Measurements from ENCODE around the gene LGSN.
"Not testable (repeated sequence)": the region's sequence is repeated elsewhere in the genome, so short reads cannot be mapped to it uniquely, and the experiment has no call there.

The LGSN gene

DNA sequence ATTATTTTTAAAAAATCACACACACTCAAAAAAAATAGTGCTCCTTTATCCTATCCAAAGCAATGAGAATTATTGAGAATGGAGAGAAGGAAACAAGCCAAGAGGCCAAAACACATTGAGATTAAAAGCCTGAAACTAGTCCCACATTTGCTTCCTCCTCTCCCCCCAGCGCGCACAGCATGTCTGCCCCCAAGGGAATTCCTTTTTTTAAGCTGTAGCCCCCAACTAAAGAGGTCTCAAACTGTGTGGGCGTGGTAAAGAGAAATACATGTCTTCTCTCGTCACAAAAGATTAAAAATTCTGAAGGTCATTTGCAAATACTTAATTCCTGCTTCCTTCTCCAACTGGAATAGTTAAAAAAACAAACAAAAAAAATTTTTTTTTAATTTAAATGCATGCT is 52.7 kb downstream of the LGSN start:
- H3K4me1 ChIP-seq (ENCODE audit: control insufficient read depth, insufficient read depth, low read length), result peaks cover 9% of the 10 kb centered on the region
- H3K27me3 ChIP-seq (ENCODE audit: control insufficient read depth, insufficient read depth, low read length), result no peaks in the 10 kb centered on the region
- no peak overlapping the region for H3K9ac ChIP-seq (ENCODE audit: low read length)
- H3K4me3 ChIP-seq (ENCODE audit: low read length), result no peak overlapping the region
- H3K9me3 ChIP-seq (ENCODE audit: control insufficient read depth, low read length), result no peaks in the 10 kb centered on the region
- no peaks in the 10 kb centered on the region for H3K36me3 ChIP-seq (ENCODE audit: control insufficient read depth, insufficient read depth, low read length)

DNA sequence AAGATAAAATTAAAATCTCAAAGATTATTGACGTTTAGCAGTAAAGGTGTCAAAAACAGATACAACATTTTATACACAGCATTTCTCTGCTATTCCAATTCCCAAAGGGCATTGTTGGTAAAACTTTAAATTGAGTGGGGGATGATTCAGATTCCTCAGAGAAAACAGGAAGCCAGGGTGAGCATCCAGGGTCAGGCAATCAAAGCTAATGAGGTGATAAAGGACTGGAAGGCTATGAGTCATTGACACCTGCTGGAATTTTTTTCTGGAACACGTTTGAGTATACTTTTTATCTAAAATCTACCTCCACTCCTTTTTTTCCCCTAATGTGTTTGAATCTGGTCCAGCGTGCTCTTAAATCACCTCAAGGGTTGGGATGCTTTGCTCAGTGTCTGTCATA is 56.3 kb downstream of the LGSN start:
- no peaks in the 10 kb centered on the region for H3K36me3 ChIP-seq (ENCODE audit: control insufficient read depth, insufficient read depth, low read length)
- H3K4me3 ChIP-seq (ENCODE audit: low read length), result no peak overlapping the region
- no peaks in the 10 kb centered on the region for H3K27me3 ChIP-seq (ENCODE audit: control insufficient read depth, insufficient read depth, low read length)
- H3K9ac ChIP-seq (ENCODE audit: low read length), result no peak overlapping the region
- peaks cover 20% of the 10 kb centered on the region for H3K4me1 ChIP-seq (ENCODE audit: control insufficient read depth, insufficient read depth, low read length)
- no peaks in the 10 kb centered on the region for H3K9me3 ChIP-seq (ENCODE audit: control insufficient read depth, low read length)

DNA sequence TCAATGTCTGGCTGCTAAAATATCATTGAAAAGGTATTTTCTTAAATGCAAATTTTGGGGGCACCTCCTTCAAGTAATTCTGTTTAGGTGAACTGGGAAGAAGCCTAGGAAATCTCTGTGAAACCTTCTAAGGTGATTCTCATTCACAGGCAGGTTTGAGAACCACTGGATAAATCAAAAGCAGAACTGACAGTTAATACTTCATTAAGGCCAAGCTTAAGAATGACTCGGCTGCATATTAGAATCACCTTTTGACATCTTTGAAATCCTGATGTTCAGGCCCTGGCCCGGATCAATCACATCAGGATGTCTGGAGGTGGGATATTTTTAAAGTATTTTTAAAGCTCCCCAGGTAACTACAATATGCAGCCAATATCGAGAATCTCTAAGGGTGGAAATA is 58.0 kb downstream of the LGSN start:
- H3K9ac ChIP-seq (ENCODE audit: low read length), result no peak overlapping the region
- no peaks in the 10 kb centered on the region for H3K27me3 ChIP-seq (ENCODE audit: control insufficient read depth, insufficient read depth, low read length)
- no peak overlapping the region for H3K4me3 ChIP-seq (ENCODE audit: low read length)
- peaks cover 23% of the 10 kb centered on the region for H3K4me1 ChIP-seq (ENCODE audit: control insufficient read depth, insufficient read depth, low read length)
- H3K9me3 ChIP-seq (ENCODE audit: control insufficient read depth, low read length), result no peaks in the 10 kb centered on the region
- H3K36me3 ChIP-seq (ENCODE audit: control insufficient read depth, insufficient read depth, low read length), result no peaks in the 10 kb centered on the region

DNA sequence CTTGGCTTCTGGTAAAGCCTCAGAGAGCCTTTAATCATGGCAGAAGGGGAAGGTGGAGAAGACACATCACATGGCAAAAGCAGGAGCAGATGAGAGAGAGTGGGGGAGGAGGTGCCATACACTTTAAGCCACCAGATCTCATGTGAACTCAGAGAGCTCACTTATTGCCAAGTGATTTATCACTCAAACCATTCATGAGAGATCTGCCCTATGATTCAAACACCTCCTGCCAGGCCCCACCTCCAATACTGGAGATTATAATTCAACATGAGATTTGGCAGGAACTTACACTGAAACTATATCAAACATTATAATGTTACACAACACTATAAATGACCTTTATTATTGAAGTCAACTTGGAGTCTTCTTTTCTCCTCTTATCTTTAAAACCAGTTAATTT is 60.6 kb downstream of the LGSN start:
- Histone ChIP-seq H3K9me3 (ENCODE audit: control insufficient read depth, low read length) (no peaks in the 10 kb centered on the region), H3K36me3 (ENCODE audit: control insufficient read depth, insufficient read depth, low read length) (no peaks in the 10 kb centered on the region)

DNA sequence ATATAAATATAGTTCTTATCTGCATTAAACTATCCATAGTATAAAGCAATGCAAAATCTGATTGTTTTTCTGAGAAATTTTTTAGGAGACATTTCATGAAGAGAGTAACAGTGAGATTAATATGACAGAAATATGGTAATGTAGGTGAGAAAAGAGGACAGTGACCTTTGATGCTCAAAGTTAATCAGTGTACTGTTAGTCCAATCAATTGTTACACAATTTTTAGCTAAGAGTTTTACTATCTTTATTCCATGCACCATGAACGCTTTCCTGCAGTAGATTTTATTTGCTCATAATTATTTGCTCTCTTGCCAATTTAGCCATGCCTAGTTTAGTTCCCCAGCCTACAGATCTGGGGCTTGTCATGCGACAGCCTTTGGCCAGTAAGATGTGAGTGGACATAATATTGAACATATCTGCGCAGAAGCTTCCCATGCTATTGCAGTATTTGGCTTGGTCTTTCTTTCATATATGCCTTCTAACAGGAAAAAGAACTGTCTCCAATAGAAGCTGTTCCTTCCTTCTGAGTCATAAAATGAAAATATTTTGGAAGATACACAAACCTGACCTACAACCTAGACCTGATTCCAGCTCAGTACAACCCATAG is 69.8 kb downstream of the LGSN start:
- no peak overlapping the region for H3K4me3 ChIP-seq (ENCODE audit: low read length)
- H3K9me3 ChIP-seq (ENCODE audit: control insufficient read depth, low read length), result no peaks in the 10 kb centered on the region
- H3K9ac ChIP-seq (ENCODE audit: low read length), result no peak overlapping the region
- H3K36me3 ChIP-seq (ENCODE audit: control insufficient read depth, insufficient read depth, low read length), result no peaks in the 10 kb centered on the region
- H3K4me1 ChIP-seq (ENCODE audit: control insufficient read depth, insufficient read depth, low read length), result no peaks in the 10 kb centered on the region
- H3K27me3 ChIP-seq (ENCODE audit: control insufficient read depth, insufficient read depth, low read length), result no peaks in the 10 kb centered on the region

More for the DNA sequence above, 60.6 kb downstream of the LGSN start:
- no peak overlapping the region for H3K4me3 ChIP-seq (ENCODE audit: low read length)
- H3K9ac ChIP-seq (ENCODE audit: low read length), result no peak overlapping the region
- H3K27me3 ChIP-seq (ENCODE audit: control insufficient read depth, insufficient read depth, low read length), result no peaks in the 10 kb centered on the region
- H3K4me1 ChIP-seq (ENCODE audit: control insufficient read depth, insufficient read depth, low read length), result peaks cover 23% of the 10 kb centered on the region

DNA sequence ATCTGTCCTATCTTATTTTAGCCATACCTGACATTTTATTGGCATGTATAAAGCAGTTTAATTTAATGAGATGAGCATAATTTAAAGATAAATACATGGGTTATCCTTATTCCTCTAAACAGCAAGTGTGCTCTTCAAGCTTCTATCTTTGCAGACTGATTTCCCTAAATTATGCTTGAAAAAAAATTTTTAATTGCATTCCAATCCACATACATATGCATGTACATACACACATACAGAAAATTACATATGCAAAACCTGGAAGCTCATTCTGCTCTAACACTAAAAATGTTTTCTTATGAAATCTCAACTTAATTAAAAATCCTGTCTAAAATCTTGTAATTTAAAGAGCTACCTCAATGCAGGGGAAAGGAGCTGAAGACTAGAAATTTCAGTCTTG is 73.2 kb downstream of the LGSN start:
- Histone ChIP-seq H3K9ac (ENCODE audit: low read length) (no peak overlapping the region), H3K9me3 (ENCODE audit: control insufficient read depth, low read length) (no peaks in the 10 kb centered on the region), H3K27me3 (ENCODE audit: control insufficient read depth, insufficient read depth, low read length) (no peaks in the 10 kb centered on the region), H3K4me3 (ENCODE audit: low read length) (no peak overlapping the region), H3K4me1 (ENCODE audit: control insufficient read depth, insufficient read depth, low read length) (no peaks in the 10 kb centered on the region), H3K36me3 (ENCODE audit: control insufficient read depth, insufficient read depth, low read length) (no peaks in the 10 kb centered on the region)

DNA sequence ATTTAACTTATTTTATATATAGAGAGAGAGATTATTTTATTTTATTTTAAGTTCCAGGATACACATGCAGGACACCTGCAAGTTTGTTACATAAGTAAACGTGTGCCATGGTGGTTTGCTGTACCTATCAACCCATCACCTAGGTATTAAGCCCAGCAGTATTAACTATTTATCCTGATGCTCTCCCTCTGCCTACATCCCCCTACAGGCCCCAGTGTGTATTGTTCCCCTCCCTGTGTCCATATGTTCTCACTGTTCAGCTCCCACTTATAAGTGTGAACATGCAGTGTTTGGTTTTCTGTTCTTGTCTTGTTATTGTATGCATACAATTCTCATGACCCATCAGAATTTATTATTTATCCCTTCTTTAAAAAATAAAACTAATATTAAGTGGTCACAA is 73.9 kb downstream of the LGSN start:
- H3K27me3 ChIP-seq (ENCODE audit: control insufficient read depth, insufficient read depth, low read length), result no peaks in the 10 kb centered on the region
- H3K9ac ChIP-seq (ENCODE audit: low read length), result no peak overlapping the region
- H3K36me3 ChIP-seq (ENCODE audit: control insufficient read depth, insufficient read depth, low read length), result no peaks in the 10 kb centered on the region
- H3K4me3 ChIP-seq (ENCODE audit: low read length), result no peak overlapping the region
- H3K9me3 ChIP-seq (ENCODE audit: control insufficient read depth, low read length), result no peaks in the 10 kb centered on the region
- no peaks in the 10 kb centered on the region for H3K4me1 ChIP-seq (ENCODE audit: control insufficient read depth, insufficient read depth, low read length)

DNA sequence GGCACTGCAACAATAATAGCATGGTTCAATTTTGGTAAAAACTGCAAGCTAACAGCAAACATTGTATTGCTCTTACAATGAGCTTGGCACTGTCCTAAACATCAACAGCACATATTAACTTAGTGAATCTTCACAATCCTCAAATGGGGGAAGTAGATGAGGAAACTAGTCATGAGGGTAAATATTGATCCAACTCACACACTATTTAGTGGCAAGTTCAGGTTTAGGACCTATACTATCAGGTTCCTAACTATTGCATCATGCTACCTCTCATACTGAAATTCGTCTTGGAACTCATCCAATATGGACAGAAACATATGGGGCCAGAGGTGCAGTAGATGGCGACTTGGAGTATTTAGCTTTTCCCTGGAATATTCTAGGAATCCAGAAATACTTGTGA is 74.4 kb downstream of the LGSN start:
- H3K9ac ChIP-seq (ENCODE audit: low read length), result no peak overlapping the region
- H3K4me1 ChIP-seq (ENCODE audit: control insufficient read depth, insufficient read depth, low read length), result no peaks in the 10 kb centered on the region
- no peaks in the 10 kb centered on the region for H3K36me3 ChIP-seq (ENCODE audit: control insufficient read depth, insufficient read depth, low read length)
- no peaks in the 10 kb centered on the region for H3K9me3 ChIP-seq (ENCODE audit: control insufficient read depth, low read length)
- H3K27me3 ChIP-seq (ENCODE audit: control insufficient read depth, insufficient read depth, low read length), result no peaks in the 10 kb centered on the region
- no peak overlapping the region for H3K4me3 ChIP-seq (ENCODE audit: low read length)

DNA sequence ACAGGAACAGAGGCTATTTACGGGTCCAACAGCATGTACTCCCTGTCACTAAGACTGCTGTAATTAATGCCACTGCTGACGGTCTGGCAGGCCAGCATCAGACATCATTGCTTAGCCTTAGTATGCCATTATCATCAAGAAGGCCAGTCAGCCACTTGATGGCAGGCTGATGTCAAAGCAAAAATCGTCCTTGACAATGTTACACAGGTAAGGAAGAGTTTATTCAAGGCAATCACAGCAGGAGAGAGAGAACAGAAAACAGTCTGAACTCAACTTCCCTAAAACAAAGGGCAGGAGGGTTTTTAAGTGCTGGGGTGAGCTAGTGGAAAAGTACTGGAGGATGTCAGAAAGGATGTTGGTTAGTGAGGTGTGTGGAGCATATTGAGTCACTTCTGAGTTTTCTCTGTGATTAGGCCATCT is 83.4 kb downstream of the LGSN start:
- Histone ChIP-seq H3K4me3 (ENCODE audit: low read length) (no peak overlapping the region), H3K9me3 (ENCODE audit: control insufficient read depth, low read length) (no peaks in the 10 kb centered on the region), H3K36me3 (ENCODE audit: control insufficient read depth, insufficient read depth, low read length) (no peaks in the 10 kb centered on the region), H3K9ac (ENCODE audit: low read length) (no peak overlapping the region), H3K27me3 (ENCODE audit: control insufficient read depth, insufficient read depth, low read length) (no peaks in the 10 kb centered on the region), H3K4me1 (ENCODE audit: control insufficient read depth, insufficient read depth, low read length) (no peaks in the 10 kb centered on the region)

DNA sequence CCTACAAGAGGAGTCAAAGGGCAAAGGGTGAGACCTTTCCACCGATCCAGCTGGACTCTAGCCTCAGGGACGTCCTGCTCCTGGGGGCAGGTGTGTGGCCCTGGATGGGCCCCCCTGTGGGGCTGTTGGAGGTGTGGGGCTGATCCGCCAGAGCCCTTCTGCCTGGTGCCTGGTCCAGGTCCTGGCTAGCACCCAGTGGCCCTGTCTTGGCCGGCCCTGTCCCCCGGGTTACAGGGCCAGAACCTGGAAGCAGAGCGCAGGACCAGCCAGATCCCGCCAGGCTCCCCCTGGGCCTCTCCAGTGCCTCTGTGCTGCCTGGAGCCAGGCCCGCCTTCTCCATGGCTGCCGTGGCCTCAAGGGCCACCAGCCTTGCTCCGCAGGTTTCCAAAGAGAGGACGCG is 89.3 kb downstream of the LGSN start:
- not testable (repeated sequence) for H3K27me3 ChIP-seq (ENCODE audit: control insufficient read depth, insufficient read depth, low read length); H3K9me3 ChIP-seq (ENCODE audit: control insufficient read depth, low read length); H3K9ac ChIP-seq (ENCODE audit: low read length); H3K4me1 ChIP-seq (ENCODE audit: control insufficient read depth, insufficient read depth, low read length); H3K4me3 ChIP-seq (ENCODE audit: low read length); H3K36me3 ChIP-seq (ENCODE audit: control insufficient read depth, insufficient read depth, low read length)

DNA sequence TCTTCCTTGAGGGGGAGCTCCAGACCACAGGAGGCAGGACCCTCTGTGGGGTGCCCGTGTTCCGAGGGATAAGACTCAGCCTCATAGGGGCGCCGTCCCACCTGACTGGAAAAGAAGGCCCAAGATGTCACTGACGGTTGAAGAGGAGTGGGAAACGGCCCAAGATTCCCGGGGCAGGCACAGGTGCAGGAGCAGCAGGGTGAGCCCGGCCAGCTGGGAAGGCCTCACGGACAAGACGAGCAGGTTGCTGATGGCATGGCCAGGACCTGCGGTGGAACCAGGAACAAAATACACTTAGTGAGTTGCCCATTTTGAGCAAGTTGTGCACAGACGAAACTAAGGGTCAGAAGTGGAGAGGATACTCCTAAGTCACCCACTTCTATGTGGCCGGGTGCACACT is 89.8 kb downstream of the LGSN start:
- H3K36me3 ChIP-seq (ENCODE audit: control insufficient read depth, insufficient read depth, low read length); H3K4me1 ChIP-seq (ENCODE audit: control insufficient read depth, insufficient read depth, low read length); H3K9ac ChIP-seq (ENCODE audit: low read length); H3K4me3 ChIP-seq (ENCODE audit: low read length); H3K9me3 ChIP-seq (ENCODE audit: control insufficient read depth, low read length); H3K27me3 ChIP-seq (ENCODE audit: control insufficient read depth, insufficient read depth, low read length): not testable (repeated sequence)

DNA sequence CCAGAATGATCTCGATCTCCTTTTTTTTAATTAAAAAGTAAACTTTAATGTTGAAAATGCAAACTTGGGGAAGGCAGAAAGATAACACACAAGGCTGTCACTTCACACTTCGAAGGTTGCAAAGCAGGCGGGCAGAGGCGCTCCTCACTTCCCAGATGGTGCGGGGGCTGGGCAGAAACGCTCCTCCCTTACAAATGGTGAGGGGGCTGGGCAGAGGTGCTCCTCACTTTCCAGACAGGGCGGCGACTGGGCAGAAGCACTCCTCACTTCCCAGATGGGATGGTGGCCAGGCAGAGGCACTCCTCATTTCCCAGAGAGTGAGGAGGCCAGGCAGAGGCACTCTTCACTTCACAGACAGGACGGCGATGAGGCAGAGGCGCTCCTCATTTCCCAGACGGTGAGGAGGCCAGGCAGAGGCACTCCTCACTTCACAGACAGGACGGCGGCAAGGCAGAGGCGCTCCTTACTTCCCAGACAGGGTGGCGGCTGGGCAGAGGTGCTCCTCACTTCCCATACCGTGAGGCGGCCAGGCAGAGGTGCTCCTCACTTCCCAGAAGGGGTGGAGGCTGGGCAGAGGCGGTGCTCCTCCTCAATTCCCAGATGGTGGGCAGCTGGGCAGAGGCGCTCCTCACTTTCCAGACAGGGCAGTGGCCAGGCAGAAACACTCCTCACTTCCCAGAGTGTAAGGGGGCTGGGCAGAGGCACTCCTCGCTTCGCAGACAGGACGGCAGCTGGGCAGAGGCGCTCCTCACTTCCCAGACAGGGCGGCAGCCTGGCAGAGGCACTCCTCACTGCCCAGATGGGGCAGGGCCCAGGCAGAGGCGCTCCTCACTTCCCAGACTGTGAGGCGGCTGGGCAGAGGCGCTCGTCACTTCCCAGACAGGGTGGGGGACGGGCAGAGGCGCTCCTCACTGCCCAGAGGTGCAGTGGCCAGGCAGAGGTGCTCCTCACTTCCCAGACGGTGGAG is 91.6 kb downstream of the LGSN start:
- H3K9ac ChIP-seq (ENCODE audit: low read length); H3K27me3 ChIP-seq (ENCODE audit: control insufficient read depth, insufficient read depth, low read length); H3K9me3 ChIP-seq (ENCODE audit: control insufficient read depth, low read length); H3K4me1 ChIP-seq (ENCODE audit: control insufficient read depth, insufficient read depth, low read length); H3K36me3 ChIP-seq (ENCODE audit: control insufficient read depth, insufficient read depth, low read length); H3K4me3 ChIP-seq (ENCODE audit: low read length): not testable (repeated sequence)

Data from mucosa of stomach (tissue), 1 donor.